Trophoblast cell (in vitro differentiated cells and primary cell): ENCODE results near the gene APOL1.

Source experiments
- DNase-seq, 2 donors: peaks; one replicate each; pipeline ENCODE4 v3.0.0-alpha.2; 2016
- H2AFZ ChIP-seq: 2 replicates; pipeline ENCODE4 v1.6.1; 2013; ENCODE audit warnings: low read length, moderate library complexity, mild to moderate bottlenecking; ENCODE audit not compliant: insufficient read depth, poor library complexity
- H2AK5ac ChIP-seq: 2 replicates; pipeline ENCODE4 v1.6.1; 2013; ENCODE audit warnings: mild to moderate bottlenecking, low read length
- H2BK120ac ChIP-seq: 2 replicates; pipeline ENCODE4 v1.6.1; 2013; ENCODE audit warnings: low read length, mild to moderate bottlenecking, moderate library complexity; ENCODE audit not compliant: insufficient read depth, poor library complexity
- H2BK12ac ChIP-seq: 2 replicates; pipeline ENCODE4 v1.6.1; 2013; ENCODE audit warnings: mild to moderate bottlenecking, low read length, moderate library complexity
- H2BK5ac ChIP-seq: 2 replicates; pipeline ENCODE4 v1.6.1; 2013; ENCODE audit warnings: low read length, low read depth, moderate library complexity, mild to moderate bottlenecking; ENCODE audit not compliant: poor library complexity
- H3K14ac ChIP-seq: 2 replicates; pipeline ENCODE4 v1.6.1; 2013; ENCODE audit warnings: mild to moderate bottlenecking, low read length
- H3K18ac ChIP-seq: 2 replicates; pipeline ENCODE4 v1.6.1; 2013; ENCODE audit warnings: mild to moderate bottlenecking, low read length
- H3K23ac ChIP-seq: 2 replicates; pipeline ENCODE4 v1.6.1; 2013; ENCODE audit warnings: low read length
- H3K27ac ChIP-seq: 2 replicates; pipeline ENCODE4 v1.5.1; 2013; ENCODE audit warnings: low read depth, mild to moderate bottlenecking, inconsistent platforms, low read length, moderate library complexity
- H3K27me3 ChIP-seq: 2 replicates; pipeline ENCODE4 v1.6.1; 2013; ENCODE audit warnings: inconsistent platforms, mild to moderate bottlenecking, low read length, moderate library complexity; ENCODE audit not compliant: insufficient read depth
- H3K36me3 ChIP-seq, 2 experiments: 1 replicate in 1 of 2; 2 replicates in 1 of 2; pipeline ENCODE4 v1.6.1; 2013; ENCODE audit warnings: low read length in 2 of 2, mild to moderate bottlenecking in 2 of 2, moderate library complexity in 1 of 2; ENCODE audit not compliant: insufficient read depth in 2 of 2, control insufficient read depth in 1 of 2
- H3K4ac ChIP-seq: 2 replicates; pipeline ENCODE4 v1.6.1; 2013; ENCODE audit warnings: low read depth, mild to moderate bottlenecking, low read length, moderate library complexity
- H3K4me1 ChIP-seq, 2 experiments: 1 replicate in 1 of 2; 2 replicates in 1 of 2; pipeline ENCODE4 v1.6.1; 2013; ENCODE audit warnings: low read length in 2 of 2, mild to moderate bottlenecking in 2 of 2, moderate library complexity in 1 of 2; ENCODE audit not compliant: insufficient read depth in 2 of 2, control insufficient read depth in 1 of 2
- H3K4me2 ChIP-seq: 2 replicates; pipeline ENCODE4 v1.6.1; 2013; ENCODE audit warnings: inconsistent platforms, mild to moderate bottlenecking, low read length, moderate library complexity
- H3K4me3 ChIP-seq: 2 replicates; pipeline ENCODE4 v1.5.1; 2013; ENCODE audit warnings: mild to moderate bottlenecking, low read depth, low read length, inconsistent platforms
- H3K79me1 ChIP-seq: one replicate; pipeline ENCODE4 v1.6.1; 2013; ENCODE audit warnings: low read length
- H3K79me2 ChIP-seq: 2 replicates; pipeline ENCODE4 v1.6.1; 2013; ENCODE audit warnings: low read length, mild to moderate bottlenecking; ENCODE audit not compliant: control insufficient read depth, insufficient read depth, poor library complexity
- H3K9ac ChIP-seq: 2 replicates; pipeline ENCODE4 v1.6.1; 2013; ENCODE audit warnings: mild to moderate bottlenecking, low read length
- H3K9me3 ChIP-seq: 2 replicates; pipeline ENCODE4 v1.6.1; 2013; ENCODE audit warnings: low read depth, mild to moderate bottlenecking, control low read depth, inconsistent platforms, low read length; ENCODE audit not compliant: insufficient read depth
- H4K12ac ChIP-seq: 2 replicates; pipeline ENCODE4 v1.6.1; 2013; ENCODE audit warnings: low read depth, mild to moderate bottlenecking, low read length, moderate library complexity
- H4K8ac ChIP-seq: 2 replicates; pipeline ENCODE4 v1.6.1; 2013; ENCODE audit warnings: low read depth, mild to moderate bottlenecking, low read length, moderate library complexity
- H4K91ac ChIP-seq: one replicate; pipeline ENCODE4 v1.6.1; 2013; ENCODE audit warnings: low read depth, mild to moderate bottlenecking, low read length, moderate library complexity
- WGBS: extraction: QIAGEN DNeasy Blood & Tissue Kit; methylation state at CpG from one replicate; pipeline ENCODE4 v1.1.7; 2013; ENCODE audit warnings: missing lambda C conversion rate; ENCODE audit not compliant: insufficient read length, insufficient coverage; ENCODE audit errors: extremely low coverage; 5-methylcytosine and 5-hydroxymethylcytosine counted together

Gene APOL1

DNA sequence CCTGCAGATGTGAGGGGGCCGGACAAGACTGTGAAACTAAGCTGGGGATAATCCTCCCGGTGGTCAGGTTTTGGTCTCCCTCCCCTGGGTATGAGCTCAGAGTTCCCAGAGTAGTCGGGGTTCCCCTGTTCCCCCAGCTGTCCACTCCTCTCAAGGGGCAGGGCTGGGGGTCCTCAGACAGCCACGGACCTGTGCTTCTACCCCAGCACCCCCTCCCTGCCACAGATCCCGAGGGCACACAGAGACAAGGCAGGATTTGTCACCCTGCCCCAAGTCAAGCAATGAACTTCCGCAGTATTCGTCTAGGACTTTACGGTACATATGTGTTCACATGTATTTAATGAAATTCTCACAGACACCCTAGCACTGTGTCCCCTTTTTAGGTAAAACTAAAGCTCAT lies 45.2 kb downstream of the APOL1 start:
- no peak overlapping the region for H2BK120ac ChIP-seq
- H2BK12ac ChIP-seq = no peak overlapping the region
- no peak overlapping the region for H3K27ac ChIP-seq
- H2AFZ ChIP-seq = no peak overlapping the region
- H3K4me3 ChIP-seq = no peak overlapping the region
- peaks cover under 1% of the 10 kb centered on the region for H3K9me3 ChIP-seq
- no peak overlapping the region for H3K4me2 ChIP-seq
- H3K18ac ChIP-seq = no peak overlapping the region
- no CpG with 5 or more reads among the region's 8 CpGs for WGBS
- H3K23ac ChIP-seq = no peak overlapping the region
- H4K8ac ChIP-seq = no peak overlapping the region
- H3K9ac ChIP-seq = no peak overlapping the region
- H2BK5ac ChIP-seq = no peak overlapping the region
- no peaks in the 10 kb centered on the region for H3K27me3 ChIP-seq
- no peak for DNase-seq
- no peak overlapping the region for H4K12ac ChIP-seq
- no peak overlapping the region for H3K4ac ChIP-seq
- H2AK5ac ChIP-seq = no peak overlapping the region
- no peaks in the 10 kb centered on the region for H3K4me1 ChIP-seq
- no peak overlapping the region for H4K91ac ChIP-seq
- no peak overlapping the region for H3K14ac ChIP-seq
- H3K79me1 ChIP-seq = no peaks in the 10 kb centered on the region
- H3K79me2 ChIP-seq = no peaks in the 10 kb centered on the region
- H3K36me3 ChIP-seq = peaks cover 89 to 96% of the 10 kb centered on the region in 2 experiments

DNA sequence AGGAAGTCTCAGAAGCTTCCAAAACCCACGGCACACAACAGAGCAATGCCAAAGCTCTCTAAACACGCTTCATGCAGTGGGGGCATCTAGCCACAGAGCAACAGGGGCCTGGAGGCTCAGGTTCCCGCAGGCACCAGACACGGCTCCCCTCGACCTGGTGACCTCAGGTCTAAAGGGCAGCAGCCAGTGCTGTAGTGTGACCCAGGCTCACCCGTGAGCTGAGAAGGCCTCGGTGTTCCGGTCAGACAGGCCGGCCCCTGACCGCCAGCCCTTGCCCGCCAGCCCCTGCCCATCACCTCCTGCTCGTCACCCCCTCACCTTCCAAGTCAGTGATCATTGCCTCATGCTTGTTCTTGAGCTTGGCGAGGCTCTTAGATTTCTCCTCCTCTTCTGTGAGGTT lies 45.7 kb downstream of the APOL1 start:
- Histone ChIP-seq H4K12ac (no peak overlapping the region), H3K79me2 (no peaks in the 10 kb centered on the region), H3K36me3 (peaks cover 88 to 95% of the 10 kb centered on the region in 2 experiments), H3K9me3 (peaks cover 1% of the 10 kb centered on the region), H3K4me3 (no peak overlapping the region), H3K4me1 (no peaks in the 10 kb centered on the region), H3K4me2 (no peak overlapping the region), H2AK5ac (no peak overlapping the region), H3K4ac (no peak overlapping the region), H2BK12ac (no peak overlapping the region), H4K8ac (no peak overlapping the region), H3K18ac (no peak overlapping the region), H2BK120ac (no peak overlapping the region), H2AFZ (no peak overlapping the region), H3K23ac (no peak overlapping the region), H3K14ac (no peak overlapping the region), H2BK5ac (no peak overlapping the region), H4K91ac (no peak overlapping the region), H3K9ac (no peak overlapping the region), H3K27me3 (no peaks in the 10 kb centered on the region), H3K79me1 (no peaks in the 10 kb centered on the region), H3K27ac (no peak overlapping the region)
- no peak for DNase-seq
- WGBS = no CpG with 5 or more reads among the region's 13 CpGs

DNA sequence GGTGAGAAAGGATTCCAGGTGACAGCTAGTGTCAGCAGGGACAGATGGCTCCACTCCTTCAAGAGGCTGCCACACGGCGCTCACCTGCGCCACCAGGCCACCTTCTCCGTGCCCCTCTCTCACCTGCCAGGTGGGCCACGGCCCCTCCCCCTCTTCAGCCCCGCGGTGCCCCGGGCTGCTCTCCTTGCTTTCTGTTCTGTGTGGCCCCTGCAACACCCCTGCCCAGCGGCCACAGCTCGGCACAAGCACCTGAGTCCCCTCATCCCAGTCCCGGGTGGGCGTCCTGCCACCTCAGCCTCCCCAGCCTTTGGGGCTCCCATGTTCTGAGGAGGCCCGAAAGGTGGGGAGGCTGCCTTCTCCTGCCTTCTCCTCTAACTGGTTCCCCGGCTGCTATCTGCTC lies 46.4 kb downstream of the APOL1 start:
- no peak overlapping the region for H4K8ac ChIP-seq
- no CpG with 5 or more reads among the region's 14 CpGs for WGBS
- no peaks in the 10 kb centered on the region for H3K4me1 ChIP-seq

DNA sequence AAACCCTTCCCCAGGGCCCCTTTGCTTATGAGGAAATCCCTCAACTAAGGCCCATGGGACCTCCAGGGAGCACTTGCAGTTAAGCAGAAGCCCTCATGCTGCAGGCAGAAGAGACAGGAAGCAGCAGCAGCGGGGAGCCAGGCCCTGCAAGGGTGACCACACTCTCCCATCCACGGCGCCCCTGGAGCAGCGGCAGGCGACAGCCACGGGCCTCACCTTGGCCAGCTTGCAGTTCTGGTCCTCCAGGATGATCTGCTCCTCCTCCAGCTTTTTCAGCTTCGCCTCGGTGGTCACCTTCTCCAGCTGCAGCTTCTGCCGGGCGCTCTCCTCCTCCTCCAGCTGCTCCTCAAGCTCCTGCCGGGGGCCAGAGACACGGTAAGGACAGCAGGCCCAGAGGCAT lies 47.0 kb downstream of the APOL1 start:
- Histone ChIP-seq H3K9me3 (peaks cover 1% of the 10 kb centered on the region), H3K27me3 (no peaks in the 10 kb centered on the region), H3K4me3 (no peak overlapping the region), H3K79me1 (no peaks in the 10 kb centered on the region), H3K4me2 (no peak overlapping the region), H3K79me2 (no peaks in the 10 kb centered on the region), H4K8ac (no peak overlapping the region), H3K36me3 (peaks cover 88 to 95% of the 10 kb centered on the region in 2 experiments), H4K12ac (no peak overlapping the region), H4K91ac (no peak overlapping the region), H3K14ac (no peak overlapping the region), H2AFZ (no peak overlapping the region), H3K27ac (no peak overlapping the region), H2BK12ac (no peak overlapping the region), H2BK120ac (no peak overlapping the region), H2BK5ac (no peak overlapping the region), H3K4ac (no peak overlapping the region), H3K4me1 (no peaks in the 10 kb centered on the region), H3K9ac (no peak overlapping the region), H3K18ac (no peak overlapping the region), H2AK5ac (no peak overlapping the region), H3K23ac (no peak overlapping the region)
- no CpG with 5 or more reads among the region's 12 CpGs for WGBS
- DNase-seq = no peak

More for the DNA sequence above, 46.4 kb downstream of the APOL1 start:
- H3K4me3 ChIP-seq = no peak overlapping the region
- H4K12ac ChIP-seq = no peak overlapping the region
- H2BK120ac ChIP-seq = no peak overlapping the region
- H4K91ac ChIP-seq = no peak overlapping the region
- H2BK12ac ChIP-seq = no peak overlapping the region
- no peak overlapping the region for H3K4ac ChIP-seq
- H3K79me1 ChIP-seq = no peaks in the 10 kb centered on the region
- no peak overlapping the region for H2AK5ac ChIP-seq
- peaks cover 1% of the 10 kb centered on the region for H3K9me3 ChIP-seq
- no peak overlapping the region for H3K23ac ChIP-seq
- no peak overlapping the region for H2AFZ ChIP-seq
- no peak for DNase-seq
- H3K27me3 ChIP-seq = no peaks in the 10 kb centered on the region
- H3K14ac ChIP-seq = no peak overlapping the region
- H3K4me2 ChIP-seq = no peak overlapping the region
- H3K27ac ChIP-seq = no peak overlapping the region
- no peak overlapping the region for H3K18ac ChIP-seq
- H2BK5ac ChIP-seq = no peak overlapping the region
- peaks cover 87 to 95% of the 10 kb centered on the region in 2 experiments for H3K36me3 ChIP-seq
- no peak overlapping the region for H3K9ac ChIP-seq
- no peaks in the 10 kb centered on the region for H3K79me2 ChIP-seq
